Tracheal epithelial cell (primary cell): ENCODE data around the gene CCDC102A. TPM values are rescaled to one million over a fixed set of nuclear protein-coding genes. Genes with fewer than 3 reads are reported as not detected.

Experiments
- total RNA-seq: library from RNA; depleted of rRNA; stranded (reverse); fragments of >200 nt; gene quantifications from 2 replicates; pipeline ENCODE4 v1.2.1, GENCODE V29; 2014

Gene CCDC102A
- 6.2 and 9.6 TPM in 2 replicates for total RNA-seq

DNA sequence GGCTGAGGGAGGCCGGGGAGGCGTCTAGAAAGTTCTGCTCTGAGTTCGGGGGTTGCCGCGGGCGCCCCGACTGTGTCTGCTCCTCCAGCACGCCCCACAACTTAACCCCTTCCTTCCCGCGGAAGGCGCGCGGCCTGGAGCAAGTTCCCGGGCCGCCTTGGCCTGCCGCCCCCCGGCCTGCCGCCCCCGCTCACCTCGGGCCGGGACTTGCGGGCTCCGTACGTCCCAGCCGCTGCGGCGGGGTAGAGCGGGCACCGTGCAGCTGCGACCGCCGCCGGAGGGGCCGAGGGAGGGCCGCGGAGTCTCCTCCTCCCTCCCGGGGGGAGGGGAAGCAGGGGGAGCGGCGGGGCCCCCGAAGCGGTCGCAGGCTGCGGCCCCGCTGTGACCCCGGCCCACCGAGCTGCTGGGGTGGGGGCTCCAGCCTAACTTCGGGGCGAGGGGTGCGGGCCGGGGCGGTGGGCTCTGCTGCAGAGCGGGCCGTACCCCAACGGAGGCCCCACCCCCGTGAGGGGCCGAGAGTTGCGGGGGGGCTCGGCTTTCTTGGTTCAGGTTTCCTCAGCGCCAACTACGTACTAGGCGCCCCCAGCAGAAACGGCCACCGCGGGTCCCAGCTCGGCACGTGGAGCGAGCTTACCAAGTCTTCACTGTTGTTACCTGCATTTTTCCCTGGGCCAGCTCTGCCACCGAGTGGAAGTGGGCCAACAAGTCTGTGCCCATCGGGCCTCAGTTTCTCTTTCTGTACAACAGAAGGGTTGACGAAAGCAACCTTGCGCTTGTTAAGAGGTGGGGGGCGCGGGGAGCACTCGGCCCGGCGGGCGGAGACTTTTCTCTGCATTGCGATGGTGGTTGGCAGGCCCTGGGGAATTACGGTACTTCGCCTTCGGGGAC lies at the start of gene CCDC102A:
Gene CCDC102A, minus strand, starts transcription at position 266 of the 888 bp plus-strand sequence. CDS start 7,394 bp downstream, outside the sequence.

DNA sequence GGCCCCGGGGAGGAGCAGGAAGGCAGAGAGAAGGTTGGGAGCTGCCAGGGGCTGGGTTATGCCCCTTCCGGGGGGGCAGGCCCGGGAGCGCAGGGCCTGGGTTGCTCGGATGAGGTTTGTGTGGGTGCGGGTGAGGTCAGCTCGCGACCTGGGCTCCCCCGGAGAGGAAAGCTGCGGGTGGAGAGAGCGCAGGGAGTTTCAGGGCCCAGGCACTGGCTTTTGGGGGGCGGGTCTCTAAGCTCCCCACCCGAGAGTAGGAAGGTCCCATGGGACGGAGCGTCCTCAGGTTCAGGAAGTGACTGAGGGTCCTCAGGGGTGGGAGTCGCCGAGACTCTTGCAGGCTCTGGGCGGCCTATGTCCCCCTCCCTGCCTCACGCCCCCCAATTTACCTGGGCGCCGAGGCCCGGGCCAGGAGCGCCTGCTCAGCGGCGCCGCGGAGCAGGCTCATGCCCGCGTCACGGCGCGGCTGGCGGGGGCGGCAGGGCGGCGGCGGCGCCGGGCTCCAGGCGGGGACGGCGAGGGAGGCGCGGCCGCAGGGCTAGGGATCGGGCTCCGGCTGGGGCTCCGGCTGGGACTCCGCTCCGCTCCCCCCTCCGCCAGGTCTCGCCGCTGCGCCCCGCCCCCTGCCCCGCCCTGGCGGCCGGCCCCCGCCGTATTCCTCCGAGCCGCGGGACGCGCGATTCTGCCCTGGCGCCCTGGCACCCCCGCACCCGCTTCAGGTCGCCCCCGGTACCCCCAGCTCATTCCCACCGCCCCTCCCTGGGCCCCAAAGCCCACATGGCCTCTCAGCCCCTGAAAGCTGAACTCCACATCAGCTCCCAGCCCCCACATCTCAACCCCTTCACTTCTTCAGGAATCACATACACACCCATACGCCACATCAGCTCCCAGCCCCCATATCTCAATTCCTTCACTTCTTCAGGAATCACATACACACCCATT lies 50.2 kb downstream of the CCDC102A start, which contains the start of gene DOK4:
Gene DOK4, minus strand, starts transcription at position 578 of the 942 bp plus-strand sequence. CDS start 6,986 bp downstream, outside the sequence.

DNA sequence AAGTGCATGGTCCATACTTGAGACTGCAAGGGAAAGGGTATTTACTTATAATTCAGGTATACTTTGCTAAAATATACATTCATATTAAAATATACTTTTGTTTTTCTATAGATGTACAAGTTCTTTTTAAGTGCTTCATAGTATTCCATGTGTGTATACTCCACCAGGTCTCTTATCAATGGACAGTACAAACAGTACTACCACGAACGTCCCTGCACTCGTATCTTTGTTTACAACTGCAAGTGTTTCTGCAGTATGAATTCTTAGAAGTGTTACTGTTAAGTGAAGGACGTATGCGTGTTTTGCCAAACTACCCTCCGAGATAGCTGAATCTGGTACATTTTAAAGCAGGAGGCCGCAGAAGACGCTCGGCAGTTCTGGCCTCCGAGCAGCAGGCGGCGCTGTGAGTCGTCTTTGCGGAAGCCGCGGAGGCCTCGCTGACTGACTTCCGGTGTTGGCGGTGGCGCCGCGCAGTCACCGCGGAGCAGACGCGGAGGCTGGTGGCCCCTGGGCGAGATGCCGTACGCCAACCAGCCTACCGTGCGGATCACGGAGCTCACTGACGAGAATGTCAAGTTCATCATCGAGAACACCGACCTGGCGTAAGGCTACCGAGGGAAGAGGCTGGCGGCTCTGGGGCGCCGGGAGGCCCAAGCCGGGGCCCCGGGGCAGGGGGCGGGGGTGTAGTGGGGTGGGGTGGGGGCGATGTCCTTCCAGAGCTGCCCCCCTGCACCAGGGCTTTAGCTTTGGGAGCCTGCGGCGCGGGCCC lies 74.0 kb downstream of the CCDC102A start, which contains the start of gene POLR2C:
Gene POLR2C, plus strand, starts transcription at position 471 of the 769 bp plus-strand sequence. Its CDS starts 46 bp downstream, at position 517.

Other genes starting within 250 kb of the CCDC102A start
- gene CCL22, start 177.8 kb downstream of the CCDC102A start, total RNA-seq: not detected in 2 replicates
- 2.4 TPM in 1 of 2 replicates, not detected in the other for gene CX3CL1, start 164.1 kb downstream of the CCDC102A start, total RNA-seq
- gene CCL17, start 131.8 kb downstream of the CCDC102A start, total RNA-seq: not detected in 2 replicates
- gene CIAPIN1, start 89.2 kb downstream of the CCDC102A start, total RNA-seq: 75.2 and 83.9 TPM in 2 replicates
- 52.8 and 58.4 TPM in 2 replicates for gene COQ9, start 89.1 kb downstream of the CCDC102A start, total RNA-seq
- gene POLR2C, start 73.9 kb downstream of the CCDC102A start, total RNA-seq: 72.5 and 111 TPM in 2 replicates
- gene DOK4, start 50.1 kb downstream of the CCDC102A start, total RNA-seq: 19.0 and 32.0 TPM in 2 replicates
- not detected in 2 replicates for gene ADGRG5, start 6.1 kb upstream of the CCDC102A start, total RNA-seq
- gene ADGRG1, start 92.1 kb upstream of the CCDC102A start, total RNA-seq: 37.4 and 41.1 TPM in 2 replicates
- under 0.01 TPM in 1 of 2 replicates, not detected in the other for gene ADGRG3, start 131.7 kb upstream of the CCDC102A start, total RNA-seq
- gene DRC7, start 158.2 kb upstream of the CCDC102A start, total RNA-seq: not detected in 2 replicates
- 22.4 and 30.1 TPM in 2 replicates for gene KATNB1, start 199.2 kb upstream of the CCDC102A start, total RNA-seq